Epithelial cell of esophagus (primary cell): ENCODE measurements around the gene CD6.
A peak's percentile ranks its signal among the peaks of the same experiment; 100 is the strongest.

ENCODE experiments used
- DNase-seq: peaks from one replicate; pipeline ENCODE4 v3.0.0; 2010; ENCODE audit warnings: low read depth
- H3K4me3 ChIP-seq: 2 replicates; pipeline ENCODE4 v1.5.1; 2011; ENCODE audit warnings: mild to moderate bottlenecking, low read length, control low read depth
- CTCF ChIP-seq: IDR thresholded peaks from 2 replicates; pipeline ENCODE4 v1.5.1; 2011; ENCODE audit warnings: low read depth, mild to moderate bottlenecking, low read length, control low read depth, inconsistent platforms; ENCODE audit not compliant: insufficient read depth; ENCODE audit errors: missing control alignments

CD6 gene

DNA sequence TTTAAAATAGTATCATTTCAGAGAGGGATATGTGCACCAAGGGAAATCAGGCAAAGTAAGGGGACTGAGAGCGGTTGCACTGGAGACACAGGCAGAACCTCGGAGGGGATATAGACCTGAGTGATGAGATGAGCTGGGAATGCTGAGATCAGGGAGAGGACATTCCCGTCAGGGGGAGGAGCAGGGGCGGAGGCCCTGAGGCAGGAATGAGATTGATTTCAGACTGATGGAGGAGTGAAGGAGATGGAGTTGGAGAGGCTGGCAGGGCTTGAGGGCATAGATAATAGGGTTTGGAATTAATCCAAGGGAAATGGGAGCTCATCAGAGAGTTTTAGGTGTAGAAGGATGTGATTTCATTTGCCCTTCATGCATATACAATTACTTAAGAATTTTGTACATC lies 13.2 kb downstream of the CD6 start:
- no peak for TF ChIP-seq CTCF
- no peak for DNase-seq
- no peak overlapping the region for H3K4me3 ChIP-seq

DNA sequence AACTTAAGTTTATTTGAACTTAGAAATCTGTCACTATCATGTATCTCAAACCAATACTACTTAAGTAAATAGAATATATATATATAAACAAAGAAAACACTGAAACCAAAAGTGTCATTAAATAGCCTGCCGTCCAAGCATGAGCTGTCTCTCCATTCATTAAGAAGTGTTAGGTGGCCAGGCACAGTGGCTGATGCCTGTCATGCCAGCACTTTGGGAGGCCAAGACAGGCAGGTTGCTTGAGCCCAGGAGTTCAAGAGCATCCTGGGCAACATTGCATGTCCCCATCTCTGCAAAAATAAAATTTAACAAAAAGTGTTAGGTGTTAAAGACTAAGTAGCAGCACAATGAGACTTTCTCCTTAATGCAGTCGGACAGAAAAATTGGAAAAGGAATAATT lies 14.0 kb downstream of the CD6 start:
- no peak overlapping the region for H3K4me3 ChIP-seq
- TF ChIP-seq CTCF, result no peak
- no peak for DNase-seq

- TF ChIP-seq CTCF, result no peak
- DNase-seq, result peak; percentile 87
- H3K4me3 ChIP-seq, result no peak overlapping the region
Observed at GRCh38 chr11:60985991-60986915, 14.8 kb downstream of the CD6 start.

DNA sequence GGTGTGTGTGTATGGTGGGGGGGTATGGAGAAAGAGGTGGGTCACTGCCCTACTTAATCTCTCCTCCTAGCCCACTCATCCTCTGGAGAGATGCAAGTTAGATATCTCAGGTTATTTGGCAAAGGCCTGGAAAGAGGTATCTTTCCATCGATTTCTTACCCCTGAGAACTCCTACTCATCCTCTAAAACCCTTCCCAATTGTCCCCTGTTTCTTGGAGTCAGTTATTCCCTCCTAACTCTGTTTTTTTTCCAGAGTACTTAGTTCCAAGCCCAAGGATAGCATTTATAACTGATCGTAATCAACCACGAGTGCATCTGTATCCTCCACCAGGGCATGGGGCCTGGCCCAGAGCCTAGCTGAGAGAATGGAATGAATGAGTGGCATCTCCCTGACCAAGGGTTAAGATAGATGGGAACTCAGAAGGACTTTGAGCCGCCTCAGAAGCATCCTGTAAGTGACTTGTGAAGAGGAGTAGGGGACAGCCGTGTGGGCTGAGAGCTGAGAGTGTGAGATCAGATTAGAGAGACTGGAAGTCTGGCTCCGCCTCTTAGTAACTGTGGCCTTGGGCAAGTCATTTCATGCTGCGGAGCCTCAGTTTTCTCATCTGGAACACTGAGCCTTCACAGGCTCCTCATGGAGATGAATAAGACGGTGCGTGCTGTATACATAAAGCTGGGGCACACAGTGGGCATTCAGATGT lies 16.2 kb downstream of the CD6 start:
- no peak for TF ChIP-seq CTCF
- no peak for DNase-seq
- no peak overlapping the region for H3K4me3 ChIP-seq

- no peak for TF ChIP-seq CTCF
- H3K4me3 ChIP-seq, result no peak overlapping the region
- DNase-seq, result no peak
Observed at GRCh38 chr11:60988658-60989057, 17.2 kb downstream of the CD6 start.

DNA sequence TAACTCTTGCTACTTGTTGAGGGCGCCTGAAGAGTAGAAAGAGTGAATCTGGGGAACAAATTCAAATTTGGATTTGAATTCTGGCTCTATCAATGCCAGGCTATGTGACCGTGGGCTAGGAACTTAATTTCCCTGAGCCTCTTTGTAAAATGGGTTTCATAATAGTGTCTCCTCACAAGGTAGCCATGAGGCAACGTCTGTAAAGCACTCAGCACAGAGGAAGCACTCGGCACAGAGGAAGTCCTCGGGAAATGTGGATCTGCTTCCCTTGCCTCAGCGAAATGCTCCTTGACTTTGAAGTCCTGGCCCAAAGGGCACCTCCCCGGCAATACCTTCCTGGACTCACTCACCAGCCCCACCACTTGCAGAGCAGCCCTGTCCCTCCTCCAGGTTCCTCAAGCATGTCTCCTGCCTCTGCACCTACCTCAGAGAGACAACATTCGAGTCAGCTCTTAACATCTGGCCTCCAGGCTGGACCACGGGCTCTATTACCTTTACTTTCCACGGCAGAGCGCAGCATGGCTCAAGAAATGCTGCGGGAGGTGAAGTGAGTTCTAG lies 17.7 kb downstream of the CD6 start:
- no peak for TF ChIP-seq CTCF
- H3K4me3 ChIP-seq, result no peak overlapping the region
- DNase-seq, result no peak
